Omental fat pad (tissue), 4 donors: ENCODE results near the gene CHP1. TPM values are rescaled to one million over a fixed set of nuclear protein-coding genes. Genes with fewer than 3 reads are reported as not detected.

ENCODE experiments used
- ATAC-seq: fragments of 150-250 bp; one replicate; pipeline ENCODE4 v1.9.1; 2016; ENCODE audit warnings: mild to moderate bottlenecking, moderate library complexity; ENCODE audit not compliant: low FRiP score
- DNase-seq: peaks from one replicate; pipeline ENCODE4 v3.0.0-alpha.2; 2019; ENCODE audit warnings: low spot score
- CTCF ChIP-seq, 3 donors: fragments of 450-650 bp; IDR thresholded peaks; one replicate each; pipeline ENCODE4 v1.5.1; 2016 to 2017; ENCODE audit warnings: antibody characterized with exemption in 3 of 3, mild to moderate bottlenecking in 3 of 3, moderate library complexity in 2 of 3
- total RNA-seq, 4 donors: library from RNA; depleted of rRNA; stranded (reverse); fragments of >200 nt; gene quantifications; one replicate each; pipeline ENCODE4 v1.1.0, GENCODE V29; 2016

CHP1 gene
- total RNA-seq: 100 to 1,000 TPM; 172 to 320 (median 243) TPM

GRCh38 chr15:41230650-41231421 lies at the start of gene CHP1, which contains the start of gene EXD1:
Gene CHP1 (plus strand): TSS chr15:41231268. CDS start chr15:41231383, 115 bp downstream.
Gene EXD1 (minus strand): TSS chr15:41230757. CDS start chr15:41226575, 4,182 bp downstream.
- peak; percentile 99 for ATAC-seq
- DNase-seq: peak; percentile 88
- TF ChIP-seq CTCF (IDR thresholded peaks at IDR 0.05): peak in 1 of 3 donors; percentile 97

GRCh38 chr15:41182266-41182665 lies 48.8 kb upstream of the CHP1 start:
- no peak for ATAC-seq
- no peak for TF ChIP-seq CTCF (IDR thresholded peaks at IDR 0.05)
- no peak for DNase-seq

GRCh38 chr15:41183581-41183980 lies 47.5 kb upstream of the CHP1 start:
- DNase-seq: no peak
- no peak for ATAC-seq
- TF ChIP-seq CTCF (IDR thresholded peaks at IDR 0.05): no peak

- DNase-seq: no peak
- no peak for ATAC-seq
- TF ChIP-seq CTCF (IDR thresholded peaks at IDR 0.05): no peak
These were observed 36.6 kb upstream of the CHP1 start for GRCh38 chr15:41194444-41194843.

- TF ChIP-seq CTCF (IDR thresholded peaks at IDR 0.05): no peak
- ATAC-seq (no peak), DNase-seq (no peak)
These were observed 31.6 kb upstream of the CHP1 start for GRCh38 chr15:41199470-41199869.

- TF ChIP-seq CTCF (IDR thresholded peaks at IDR 0.05): no peak
- ATAC-seq (no peak), DNase-seq (no peak)
These were observed 27.7 kb upstream of the CHP1 start for GRCh38 chr15:41203395-41203794.

- no peak for TF ChIP-seq CTCF (IDR thresholded peaks at IDR 0.05)
- DNase-seq: no peak
- ATAC-seq: no peak
These were observed 25.8 kb upstream of the CHP1 start for GRCh38 chr15:41205315-41205714.
